Ramos (cell line): ENCODE measurements around the gene TRPC1.
"Not testable (repeated sequence)": the region's sequence is repeated elsewhere in the genome, so short reads cannot be mapped to it uniquely, and the experiment has no call there.

Experiments
- in situ Hi-C: fragments of 300-500 bp; cut with MboI; formaldehyde crosslinking; loops from one replicate; pipeline ENCODE4 v1.14.3; 2022; ENCODE audit warnings: low sequenced_read_pairs; ENCODE audit not compliant: unreplicated experiment

TRPC1 gene

GRCh38 chr3:142723968-142724681, at the start of gene TRPC1:
TRPC1 (plus strand) TSS chr3:142724034; CDS start chr3:142724560, 526 bp downstream.
- in situ Hi-C loops: no loop called here

GRCh38 chr3:142676151-142676550, 47.7 kb upstream of the TRPC1 start:
- in situ Hi-C loops: no loop called here

- in situ Hi-C loops: no loop called here
Observed at GRCh38 chr3:142680710-142681109, 43.1 kb upstream of the TRPC1 start.

GRCh38 chr3:142690613-142691012, 33.2 kb upstream of the TRPC1 start:
- in situ Hi-C loops: no loop called here

GRCh38 chr3:142691527-142691926, 32.3 kb upstream of the TRPC1 start:
- in situ Hi-C loops: no loop called here

- in situ Hi-C loops: no loop called here
Observed at GRCh38 chr3:142693136-142693853, 30.5 kb upstream of the TRPC1 start.

GRCh38 chr3:142694225-142694624, 29.6 kb upstream of the TRPC1 start:
- in situ Hi-C loops: no loop called here

- in situ Hi-C loops: no loop called here
Observed at GRCh38 chr3:142705198-142705597, 18.6 kb upstream of the TRPC1 start.

GRCh38 chr3:142706321-142707127, 17.3 kb upstream of the TRPC1 start:
- in situ Hi-C loops: no loop called here

GRCh38 chr3:142709207-142709606, 14.6 kb upstream of the TRPC1 start:
- in situ Hi-C loops: no loop called here

GRCh38 chr3:142714882-142715281, 9.0 kb upstream of the TRPC1 start:
- in situ Hi-C loops: not testable (repeated sequence)

GRCh38 chr3:142716102-142716501, 7.7 kb upstream of the TRPC1 start:
- in situ Hi-C loops: no loop called here

- in situ Hi-C loops: no loop called here
Observed at GRCh38 chr3:142723665-142723967, 218 bp upstream of the TRPC1 start.

- in situ Hi-C loops: no loop called here
Observed at GRCh38 chr3:142724682-142725356, 985 bp downstream of the TRPC1 start.

- in situ Hi-C loops: no loop called here
Observed at GRCh38 chr3:142725357-142725739, 1.5 kb downstream of the TRPC1 start.

- in situ Hi-C loops: no loop called here
Observed at GRCh38 chr3:142726017-142726416, 2.2 kb downstream of the TRPC1 start.

- in situ Hi-C loops: no loop called here
Observed at GRCh38 chr3:142732066-142732465, 8.2 kb downstream of the TRPC1 start.

- in situ Hi-C loops: no loop called here
Observed at GRCh38 chr3:142734834-142735233, 11.0 kb downstream of the TRPC1 start.

GRCh38 chr3:142735462-142735861, 11.6 kb downstream of the TRPC1 start:
- in situ Hi-C loops: no loop called here

GRCh38 chr3:142738396-142738795, 14.6 kb downstream of the TRPC1 start:
- in situ Hi-C loops: no loop called here

GRCh38 chr3:142746646-142747045, 22.8 kb downstream of the TRPC1 start:
- in situ Hi-C loops: no loop called here
